Limb (tissue), 2 donors: ENCODE measurements around the gene CPLANE2.

Source experiments
- DNase-seq, 2 donors: peaks; one replicate each; pipeline ENCODE4 v3.0.0-alpha.2; 2016; ENCODE audit errors: extremely low spot score in 2 of 2

CPLANE2 gene

DNA sequence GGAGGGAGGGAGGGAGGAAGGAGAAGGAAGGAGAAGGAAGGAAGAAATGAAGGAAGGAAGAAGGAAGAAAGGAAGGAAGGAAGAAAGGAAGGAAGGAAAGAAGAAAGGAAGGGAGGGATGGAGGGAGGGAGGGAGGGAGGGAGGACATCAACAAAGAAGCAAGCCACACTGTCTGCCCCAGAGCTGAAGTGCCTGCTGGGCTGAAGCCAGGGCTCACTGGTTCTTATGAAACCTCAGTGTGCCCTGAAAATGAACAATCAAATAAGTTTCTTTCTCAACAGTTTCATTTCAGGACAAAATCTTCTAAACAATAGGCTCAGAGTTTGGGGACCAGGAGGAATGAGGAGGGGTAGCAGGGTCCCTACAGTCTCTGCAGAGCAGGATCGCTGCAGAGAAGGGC lies 45.7 kb downstream of the CPLANE2 start:
- no peak for DNase-seq

DNA sequence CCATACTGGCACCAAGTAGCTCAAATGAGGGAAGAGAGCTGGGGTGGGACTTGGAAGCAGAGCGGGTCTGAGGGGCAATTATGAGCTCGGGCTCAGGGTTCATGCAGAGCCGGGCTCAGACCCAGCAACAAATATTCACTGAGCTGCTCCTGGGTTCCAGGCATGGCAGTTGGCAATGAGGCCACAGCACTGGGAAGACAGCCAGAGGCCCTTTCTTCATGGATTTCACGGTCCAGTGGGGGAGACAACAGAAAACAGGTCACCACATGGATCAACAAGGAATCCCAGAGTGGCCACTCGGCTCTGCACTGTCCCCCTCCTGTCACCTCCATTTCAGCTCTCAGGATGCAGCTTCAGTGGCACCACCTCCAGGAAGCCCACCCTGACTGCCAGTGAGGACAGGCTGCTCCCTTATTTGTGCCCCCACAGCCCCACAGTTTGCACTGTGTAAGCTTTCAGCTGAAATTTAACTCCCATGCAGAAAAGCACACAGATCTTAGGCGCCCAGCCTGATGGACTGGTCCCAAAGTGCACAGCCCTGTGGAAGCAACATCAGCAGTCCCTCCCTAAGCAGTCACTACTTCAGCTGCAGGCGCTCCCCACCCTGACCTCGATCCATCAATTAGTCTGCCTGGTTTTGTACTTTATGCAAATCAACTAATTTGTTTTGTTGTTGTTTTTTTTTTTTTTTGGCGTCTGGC lies 46.9 kb downstream of the CPLANE2 start:
- DNase-seq, result peak in 1 of 2 donors; percentile 60

DNA sequence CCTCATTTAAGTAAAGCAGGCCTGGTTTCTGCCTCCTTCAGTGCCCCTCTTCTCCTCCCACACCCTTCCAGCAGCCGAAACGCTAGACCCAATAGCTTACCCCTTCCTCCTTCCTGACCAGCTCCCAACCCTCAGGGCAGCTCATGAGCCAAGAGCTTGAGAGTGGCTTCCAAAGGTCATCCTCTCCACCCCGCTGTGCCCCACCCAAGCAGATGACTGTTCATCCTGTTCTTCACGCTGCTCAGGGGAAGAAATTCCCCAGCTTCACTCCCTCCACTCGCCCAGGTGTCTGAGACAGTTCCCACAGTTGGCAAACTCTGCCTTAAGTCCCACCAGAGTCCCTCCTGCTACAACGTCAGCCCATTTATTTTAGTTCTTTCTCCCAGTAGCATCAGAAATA lies 48.0 kb downstream of the CPLANE2 start:
- no peak for DNase-seq

DNA sequence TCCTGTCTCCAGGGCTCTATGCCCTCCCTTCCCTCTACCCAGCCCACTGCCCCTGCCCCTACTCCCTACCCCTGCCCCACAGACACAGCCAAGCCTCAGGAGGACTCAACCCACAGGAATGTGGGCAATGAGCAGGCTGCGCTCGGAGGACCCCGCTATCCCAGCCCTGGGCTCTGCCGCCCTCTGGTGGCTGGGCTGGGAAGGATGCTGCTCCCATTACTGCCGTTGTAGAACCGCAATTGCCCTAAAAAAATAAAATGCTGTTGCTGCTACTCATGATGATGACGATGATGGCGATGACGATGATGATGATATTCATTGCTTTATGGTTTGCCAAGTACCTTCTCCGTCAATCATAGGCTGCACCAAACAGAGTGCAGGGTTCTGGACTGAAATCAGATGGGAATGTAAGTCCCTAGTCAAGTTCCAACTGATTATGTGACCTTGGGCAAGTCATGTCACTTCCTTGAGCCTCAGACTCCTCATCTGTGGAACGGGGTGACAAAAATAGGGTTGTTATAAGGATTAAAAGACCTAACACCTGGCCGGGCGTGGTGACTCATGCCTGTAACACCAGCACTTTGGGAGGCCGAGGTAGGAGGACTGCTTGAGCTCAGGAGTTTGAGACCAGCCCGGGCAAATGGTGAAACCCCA lies 49.1 kb downstream of the CPLANE2 start:
- peak; percentile 72 to 87 for DNase-seq

DNA sequence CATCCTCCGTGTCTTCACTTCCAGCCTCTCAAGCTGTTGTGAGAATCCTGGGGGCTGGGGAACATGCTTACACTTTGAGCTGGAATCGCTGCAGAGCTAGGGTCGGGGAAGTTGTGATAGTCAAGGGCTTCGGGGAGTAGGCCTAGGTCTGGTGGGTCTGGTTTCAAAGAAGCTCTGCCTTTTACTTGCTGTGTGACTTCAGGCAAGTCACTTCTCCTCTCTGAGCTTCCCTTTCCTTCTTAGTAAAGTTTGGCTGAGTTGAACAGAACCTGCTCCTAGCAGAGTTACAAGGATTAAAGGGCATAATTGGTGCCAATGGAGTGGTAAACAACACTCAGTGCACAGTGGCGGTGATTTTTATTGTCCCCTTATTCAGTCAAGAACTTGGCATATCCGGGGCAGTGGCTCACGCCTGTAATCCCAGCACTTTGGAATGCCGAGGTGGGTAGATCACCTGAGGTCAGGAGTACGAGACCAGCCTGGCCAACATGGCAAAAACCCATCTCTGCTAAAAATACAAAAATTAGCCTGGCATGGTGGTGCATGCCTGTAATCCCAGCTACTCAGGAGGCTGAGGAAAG lies 50.2 kb downstream of the CPLANE2 start:
- DNase-seq, result no peak

DNA sequence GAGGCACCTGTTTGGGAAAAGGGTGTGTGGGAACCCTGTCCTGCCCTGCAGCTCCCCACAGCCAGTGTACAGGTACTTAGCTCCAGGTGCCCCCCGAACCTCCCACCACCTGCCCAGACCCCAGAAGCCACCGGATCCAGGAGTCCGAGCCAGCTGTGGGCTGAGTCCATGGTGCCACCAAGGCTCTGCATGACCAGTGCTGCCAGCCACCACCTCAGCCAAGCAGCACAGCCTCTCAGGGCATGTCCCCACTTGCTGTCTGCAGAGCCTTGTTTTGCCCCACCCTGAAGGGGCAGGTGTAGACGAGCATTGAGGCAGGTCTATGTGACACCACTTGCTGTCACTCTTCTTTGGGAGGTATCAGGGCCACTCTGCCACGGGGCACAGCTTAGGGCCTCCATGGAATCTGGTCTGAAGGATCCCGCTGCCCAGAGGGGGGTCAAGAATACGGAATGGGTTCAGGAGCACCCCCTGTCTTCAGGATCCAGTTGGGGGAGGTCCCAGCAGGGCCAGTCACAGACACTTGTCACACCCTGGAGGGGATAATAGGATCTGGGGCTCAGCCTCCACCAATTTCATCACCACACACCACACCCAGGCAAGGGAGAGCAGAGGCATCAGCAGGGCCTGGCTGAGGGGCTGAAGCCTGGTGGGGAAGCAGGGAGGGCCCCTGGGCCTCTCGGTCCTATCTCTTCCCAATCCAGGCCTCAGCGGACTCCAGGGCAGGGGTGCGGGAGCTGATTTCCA lies 52.3 kb downstream of the CPLANE2 start:
- no peak for DNase-seq

DNA sequence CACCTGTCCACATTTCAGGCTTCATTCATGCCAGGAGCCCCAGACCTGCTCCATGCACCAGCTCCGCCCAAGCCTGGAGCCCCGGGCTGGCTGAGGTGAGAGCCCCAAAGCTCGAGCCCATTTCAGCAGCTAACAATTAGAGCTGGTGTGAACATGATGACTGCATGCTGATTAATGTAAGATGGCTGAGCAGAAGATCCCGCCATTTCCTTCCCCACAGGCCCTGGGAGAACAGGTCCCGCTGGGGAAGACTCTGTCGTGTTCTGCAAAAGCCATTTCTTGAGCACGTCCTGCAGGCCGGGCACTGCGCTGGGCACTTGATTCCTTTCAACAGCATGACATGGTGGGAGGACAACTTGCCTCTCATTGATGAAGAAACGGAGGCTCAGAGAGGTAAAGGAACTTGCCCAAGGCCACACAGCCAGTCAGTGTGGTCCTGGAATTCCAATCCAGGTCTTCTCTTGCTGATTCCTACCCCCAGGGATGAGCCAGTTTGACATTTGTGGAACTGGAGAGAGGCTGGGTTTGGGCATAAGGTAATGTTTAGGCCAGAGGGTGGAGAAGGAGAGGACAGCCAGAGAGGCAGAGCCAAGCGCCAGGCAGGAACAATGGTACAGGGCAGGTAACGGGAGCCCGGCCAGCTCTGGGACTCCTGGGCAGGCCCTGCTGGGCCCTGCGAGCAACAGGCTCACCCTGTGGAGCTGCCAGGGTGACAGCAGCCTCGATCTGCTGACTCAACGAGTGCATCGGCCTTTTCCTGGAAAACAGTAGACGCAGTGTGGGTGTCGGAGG lies 53.0 kb downstream of the CPLANE2 start:
- DNase-seq, result no peak

DNA sequence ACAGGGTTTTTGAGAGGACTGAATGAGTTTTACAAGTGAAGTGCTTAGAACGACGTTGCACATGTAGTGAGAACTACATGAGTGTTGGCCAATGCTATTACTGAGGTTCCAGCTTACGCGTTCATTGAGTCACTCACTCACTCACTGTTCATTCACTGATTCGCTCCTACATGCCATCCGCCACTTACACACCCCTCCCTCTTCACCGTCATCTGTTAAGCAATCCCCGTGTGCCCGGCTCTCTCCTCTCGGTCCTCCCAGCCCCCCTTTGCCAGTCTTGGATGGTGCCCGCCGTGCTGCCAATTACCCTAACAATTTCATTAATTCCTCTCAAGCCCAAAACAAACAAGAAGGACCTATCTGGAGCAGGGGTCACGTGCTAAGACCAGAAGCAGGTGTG lies 53.8 kb downstream of the CPLANE2 start:
- DNase-seq, result no peak

DNA sequence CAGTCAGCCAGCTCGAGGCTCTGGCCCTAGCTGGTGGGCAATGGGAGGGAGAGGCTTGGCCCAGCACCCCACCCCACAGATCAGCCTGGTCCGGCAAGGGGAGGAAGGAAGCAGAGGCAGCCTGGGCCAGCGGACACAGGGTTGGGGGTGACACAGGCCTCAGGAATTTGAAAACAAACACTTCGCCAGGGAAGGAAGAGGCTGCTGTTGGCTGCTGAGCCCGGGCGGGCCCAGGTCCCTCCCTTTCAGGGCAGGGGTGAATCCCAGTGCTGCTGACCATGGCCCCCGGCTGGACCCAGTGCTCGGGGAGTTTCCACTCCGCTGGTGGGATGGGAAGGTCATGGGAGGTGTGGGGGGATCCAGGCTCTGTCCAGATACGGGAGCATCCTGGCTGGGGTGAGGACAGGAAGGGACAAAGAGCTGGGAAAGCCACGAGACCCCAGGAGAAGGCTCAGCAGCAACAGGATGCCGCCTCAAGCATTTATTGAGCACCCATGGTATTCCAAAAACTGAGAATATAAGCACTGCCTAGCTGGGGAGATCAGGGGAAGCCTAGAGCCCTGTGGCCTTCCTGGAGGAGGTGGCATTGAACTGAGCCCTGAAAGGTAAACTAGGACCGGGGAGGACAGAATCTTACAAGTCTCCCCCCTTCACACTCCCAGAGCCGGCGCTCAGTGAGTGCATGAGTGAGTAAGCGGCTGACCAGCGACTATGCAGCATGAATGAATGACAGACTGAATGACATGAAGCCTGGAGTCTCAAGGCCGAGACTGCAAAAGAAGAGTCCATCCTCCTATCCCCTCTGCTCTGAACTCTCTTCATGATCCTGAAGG lies 54.9 kb downstream of the CPLANE2 start:
- peak in 1 of 2 donors; percentile 71 for DNase-seq
